ENCODE results near the gene ZBTB1. TPM values are rescaled to one million over a fixed set of nuclear protein-coding genes. Genes with fewer than 3 reads are reported as not detected.
A peak's percentile ranks its signal among the peaks of the same experiment; 100 is the strongest.

The ZBTB1 gene
- 36.1 and 39.5 TPM in 2 replicates for total RNA-seq

- FAIRE-seq (no peak), DNase-seq (ENCODE audit: low read depth) (peak; percentile 76)
- H3K4me3 ChIP-seq (ENCODE audit: low read depth, low read length): peak within 1 kb of the TSS; percentile 56
- H3K36me3 ChIP-seq (ENCODE audit: control insufficient read depth, insufficient read depth, low read length): no peaks in the 10 kb centered on the region
- no peaks in the 10 kb centered on the region for H3K27me3 ChIP-seq (ENCODE audit: control insufficient read depth, insufficient read depth, low read length)
- no peak for TF ChIP-seq CTCF (IDR thresholded peaks at IDR 0.05; ENCODE audit: insufficient read depth, low read length, severe bottlenecking)
These were observed at the start of gene ZBTB1 for GRCh38 chr14:64504310-64504896. Gene ZBTB1, plus strand, starts transcription at chr14:64504770. Its CDS starts 16,735 bp downstream, at chr14:64521505.

GRCh38 chr14:64459405-64460136, 45.0 kb upstream of the ZBTB1 start:
- Histone ChIP-seq H3K27me3 (ENCODE audit: control insufficient read depth, insufficient read depth, low read length) (no peaks in the 10 kb centered on the region), H3K4me3 (ENCODE audit: low read depth, low read length) (no peak overlapping the region), H3K36me3 (ENCODE audit: control insufficient read depth, insufficient read depth, low read length) (peaks cover 3% of the 10 kb centered on the region)
- no peak for TF ChIP-seq CTCF (IDR thresholded peaks at IDR 0.05; ENCODE audit: insufficient read depth, low read length, severe bottlenecking)
- no peak for FAIRE-seq
- no peak for DNase-seq (ENCODE audit: low read depth)

GRCh38 chr14:64461221-64461620, 43.3 kb upstream of the ZBTB1 start:
- no peaks in the 10 kb centered on the region for H3K27me3 ChIP-seq (ENCODE audit: control insufficient read depth, insufficient read depth, low read length)
- peaks cover 1% of the 10 kb centered on the region for H3K36me3 ChIP-seq (ENCODE audit: control insufficient read depth, insufficient read depth, low read length)
- no peak for FAIRE-seq
- no peak overlapping the region for H3K4me3 ChIP-seq (ENCODE audit: low read depth, low read length)
- no peak for TF ChIP-seq CTCF (IDR thresholded peaks at IDR 0.05; ENCODE audit: insufficient read depth, low read length, severe bottlenecking)
- DNase-seq (ENCODE audit: low read depth): no peak

GRCh38 chr14:64463195-64463594, 41.4 kb upstream of the ZBTB1 start:
- TF ChIP-seq CTCF (IDR thresholded peaks at IDR 0.05; ENCODE audit: insufficient read depth, low read length, severe bottlenecking): no peak
- no peak for DNase-seq (ENCODE audit: low read depth)
- Histone ChIP-seq H3K4me3 (ENCODE audit: low read depth, low read length) (no peak overlapping the region), H3K36me3 (ENCODE audit: control insufficient read depth, insufficient read depth, low read length) (peaks cover 1% of the 10 kb centered on the region), H3K27me3 (ENCODE audit: control insufficient read depth, insufficient read depth, low read length) (no peaks in the 10 kb centered on the region)
- FAIRE-seq: no peak

GRCh38 chr14:64463873-64464272, 40.7 kb upstream of the ZBTB1 start:
- no peak for TF ChIP-seq CTCF (IDR thresholded peaks at IDR 0.05; ENCODE audit: insufficient read depth, low read length, severe bottlenecking)
- no peak for FAIRE-seq
- Histone ChIP-seq H3K36me3 (ENCODE audit: control insufficient read depth, insufficient read depth, low read length) (peaks cover 1% of the 10 kb centered on the region), H3K27me3 (ENCODE audit: control insufficient read depth, insufficient read depth, low read length) (no peaks in the 10 kb centered on the region), H3K4me3 (ENCODE audit: low read depth, low read length) (no peak overlapping the region)
- DNase-seq (ENCODE audit: low read depth): no peak

Data from bronchial epithelial cell (primary cell).